ENCODE measurements around the gene NUCKS1.

The NUCKS1 gene

DNA sequence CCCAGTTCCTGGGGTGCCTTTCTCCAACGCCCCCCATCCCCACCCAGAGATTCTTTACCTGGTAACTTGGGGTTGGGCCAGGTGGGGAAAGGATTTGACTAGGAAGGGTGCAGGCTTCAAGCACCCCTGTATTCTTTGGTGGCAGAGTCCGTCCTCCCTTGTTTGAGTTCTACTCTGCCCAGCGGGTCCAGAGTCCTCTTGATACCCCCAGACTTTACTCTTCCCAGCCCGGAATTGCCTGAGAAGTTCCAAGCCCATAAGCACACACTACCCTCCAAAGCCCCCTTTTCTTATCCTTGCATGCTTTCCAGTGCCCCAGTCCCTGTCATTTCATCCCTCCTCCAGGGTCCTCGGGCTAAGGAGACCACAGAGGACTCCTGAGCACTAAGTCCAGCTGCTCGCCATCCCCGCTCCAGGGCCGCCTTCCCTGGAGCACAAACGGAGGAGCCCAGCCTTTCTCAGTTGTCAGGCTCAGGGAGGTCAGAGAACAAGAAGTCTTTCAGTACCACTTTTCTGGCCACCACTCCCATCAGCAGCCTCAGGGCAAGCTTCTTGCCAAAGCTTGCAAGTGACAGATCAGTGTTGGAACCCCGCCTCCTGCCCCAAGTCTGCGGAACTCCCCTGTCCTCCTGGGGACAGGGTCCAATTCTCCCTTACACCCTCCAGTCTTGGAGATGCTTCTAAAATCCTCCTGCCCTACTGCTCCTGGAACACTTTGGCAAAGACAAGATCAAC is 81.9 kb downstream of the NUCKS1 start:
- no peak for DNase-seq

DNA sequence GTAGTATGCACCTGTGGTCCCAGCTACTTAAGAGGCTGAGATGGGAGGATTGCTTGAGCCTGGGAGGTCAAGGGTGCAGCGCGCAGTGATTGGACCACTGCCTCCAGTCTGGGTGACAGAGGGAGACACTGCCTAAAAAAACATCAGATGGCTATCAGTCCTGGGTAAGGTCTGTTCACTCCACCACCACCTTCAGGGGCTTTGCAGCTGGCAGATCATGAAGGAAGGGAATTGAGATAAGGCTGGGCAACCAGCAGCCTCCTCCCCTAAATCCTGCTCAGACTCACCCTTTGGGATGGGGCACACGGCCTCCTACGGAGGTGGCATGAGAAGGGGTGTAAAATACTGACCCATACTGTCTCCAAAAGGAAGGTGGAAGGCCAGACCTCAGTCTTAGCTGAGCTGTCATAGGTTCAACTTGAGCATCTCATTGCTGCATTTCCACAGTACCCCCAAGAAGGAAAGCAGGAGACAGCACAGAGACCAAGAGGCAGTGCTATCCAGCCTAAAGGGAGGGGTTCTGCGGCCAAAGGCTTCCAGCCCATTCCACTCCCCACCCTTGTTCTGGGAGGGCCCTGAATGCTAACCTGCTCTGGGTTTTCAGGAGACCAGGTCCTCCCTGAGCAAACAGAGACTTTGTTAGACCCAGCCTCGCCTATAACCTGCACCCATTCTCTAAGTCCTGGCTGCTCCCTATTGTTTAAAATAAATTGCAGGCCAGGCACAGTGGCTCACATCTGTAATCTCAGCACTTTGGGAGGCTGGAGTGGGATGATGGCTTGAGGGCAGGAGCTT is 83.4 kb downstream of the NUCKS1 start:
- no peak for DNase-seq

DNA sequence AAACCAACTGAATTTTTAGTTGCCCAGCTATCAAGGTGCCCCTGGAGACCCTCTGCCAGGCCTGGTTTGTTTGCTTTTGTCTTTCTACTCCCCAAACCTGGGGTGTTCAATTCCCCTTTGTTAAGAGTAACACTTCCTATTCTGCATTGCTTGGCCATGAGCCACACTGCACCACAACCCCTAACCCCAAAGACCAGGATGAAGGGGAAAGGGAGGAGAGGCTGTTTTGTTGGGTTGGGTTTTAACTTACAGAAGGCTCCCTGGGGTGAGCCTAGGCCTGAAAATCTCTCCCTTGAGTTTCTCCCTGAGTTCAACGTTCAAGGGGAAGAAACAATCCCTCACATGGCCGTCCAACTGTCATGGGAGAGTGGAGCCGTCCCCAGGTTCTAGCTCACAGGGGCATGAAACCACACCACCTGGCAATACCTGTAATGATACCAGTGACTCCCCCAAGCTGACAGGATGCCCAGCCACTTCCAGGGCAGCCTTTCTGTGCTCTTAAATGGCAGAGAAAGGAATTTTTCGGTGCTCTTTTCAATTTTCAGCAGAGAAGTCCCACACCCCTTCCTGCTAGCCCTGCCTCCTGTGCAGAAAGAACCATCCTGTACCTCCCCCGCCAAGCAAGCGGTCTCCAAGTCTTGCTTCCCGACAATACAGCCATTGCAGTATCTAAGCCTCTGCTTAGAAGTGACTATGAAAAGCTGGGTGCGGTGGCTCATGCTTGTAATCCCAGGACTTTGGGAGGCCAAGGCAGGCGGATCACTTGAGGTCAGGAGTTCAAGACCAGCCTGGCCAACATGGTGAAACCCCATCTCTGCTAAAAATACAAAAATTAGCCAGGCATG is 84.6 kb downstream of the NUCKS1 start:
- no peak for DNase-seq

DNA sequence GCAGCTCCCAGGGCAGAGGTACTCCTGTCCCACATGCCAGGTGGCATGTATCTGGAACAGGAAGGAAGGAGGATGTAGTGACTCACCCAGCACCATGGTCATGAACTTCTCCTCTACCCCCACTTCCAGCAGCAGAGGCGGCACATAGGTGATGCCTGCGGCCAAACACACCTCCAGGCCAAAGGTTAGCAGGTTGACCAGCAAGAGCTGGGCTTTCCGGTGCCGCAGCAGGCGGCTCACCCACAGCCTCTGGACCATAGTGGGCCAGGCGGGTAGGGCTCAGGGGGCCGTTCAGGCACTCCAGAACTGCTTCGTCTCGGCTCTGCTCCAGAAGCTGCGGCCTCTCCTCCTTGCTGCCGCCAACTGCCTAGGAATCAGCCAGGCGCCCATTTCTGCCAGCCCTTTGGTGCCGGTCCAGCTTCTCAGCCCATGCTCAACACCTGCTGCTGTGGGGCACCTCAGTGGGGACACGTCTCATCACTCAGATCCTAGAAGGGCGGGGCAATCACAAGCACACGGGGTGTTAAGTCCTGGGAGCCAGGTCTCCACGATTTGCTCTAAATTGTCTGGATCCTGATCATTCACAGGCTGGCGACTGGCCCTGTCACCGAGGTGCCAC is 85.5 kb downstream of the NUCKS1 start:
- no peak for DNase-seq

DNA sequence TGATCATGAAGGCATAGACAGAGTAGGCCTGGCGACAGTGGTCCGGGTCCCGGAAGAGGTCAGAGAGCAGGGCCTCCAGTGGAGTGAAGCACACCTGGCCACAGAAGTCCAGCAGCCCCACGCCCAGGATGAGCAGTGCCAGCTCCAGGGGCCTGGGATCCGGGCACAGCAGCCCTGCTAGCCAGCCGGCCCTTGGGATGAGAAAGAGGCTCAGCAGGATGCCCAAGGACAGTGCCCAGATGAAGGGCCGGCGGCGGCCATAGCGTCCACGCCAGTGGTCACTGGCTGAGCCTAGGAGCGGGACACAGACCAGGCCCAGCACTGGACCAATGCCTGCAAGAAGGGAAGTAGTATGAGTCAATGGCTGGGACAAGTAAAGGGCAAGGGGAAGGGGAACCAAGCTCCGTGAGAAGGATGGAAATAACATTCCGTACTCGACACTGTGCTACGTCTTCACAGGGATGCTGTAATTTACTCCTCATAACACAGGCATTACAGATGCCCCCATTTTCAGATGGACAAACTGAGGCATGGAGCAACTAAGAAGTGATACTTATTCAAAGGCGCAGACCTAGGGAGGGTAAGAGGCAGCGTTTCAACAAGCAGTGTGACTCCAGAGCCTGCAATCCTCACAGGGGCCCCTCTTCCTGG is 86.6 kb downstream of the NUCKS1 start:
- DNase-seq: no peak

All from activated CD4-positive, CD25-positive, alpha-beta regulatory T cell (primary cell).